Upper lobe of left lung (tissue), 4 donors: ENCODE data around the gene DHX38.

Experiments used
- CTCF ChIP-seq, 6 experiments: fragments of 450-650 bp in 4 of 6; fragments of 200-600 bp in 2 of 6; sonication (generic) in 2 of 6; IDR thresholded peaks; one replicate each; pipeline ENCODE4 v1.5.1; 2016 to 2019; ENCODE audit warnings: antibody characterized with exemption in 6 of 6
- EP300 ChIP-seq, 4 donors: sonication (generic); formaldehyde crosslinking; IDR thresholded peaks; one replicate each; pipeline ENCODE4 v1.5.1; 2017; ENCODE audit warnings: antibody characterized with exemption in 4 of 4, control low read depth in 2 of 4
- POLR2A ChIP-seq, 4 donors: fragments of 450-650 bp; IDR thresholded peaks; one replicate each; pipeline ENCODE4 v1.5.1; 2016 to 2017; ENCODE audit warnings: antibody characterized with exemption in 4 of 4, mild to moderate bottlenecking in 2 of 4

GRCh38 chr16:72066747-72067146 lies 26.9 kb upstream of the DHX38 start:
- TF ChIP-seq CTCF (IDR thresholded peaks at IDR 0.05) (peak in 4 of 6 experiments; percentile 15 to 52 (median 49)), POLR2A (IDR thresholded peaks at IDR 0.05) (no peak), EP300 (IDR thresholded peaks at IDR 0.05) (no peak)
